ENCODE data around the gene CTAG1B.

Gene CTAG1B

GRCh38 chrX:154660541-154660940 is 41.5 kb upstream of the CTAG1B start:
- TF ChIP-seq ZNF138 (tag by site-specific recombination; IDR thresholded peaks at IDR 0.05; ENCODE audit: borderline replicate concordance): no peak
- TF ChIP-seq SP2 (tag by site-specific recombination; IDR thresholded peaks at IDR 0.05): no peak
- TF ChIP-seq ZNF776 (tag by site-specific recombination; IDR thresholded peaks at IDR 0.05; ENCODE audit: borderline replicate concordance): no peak
- TF ChIP-seq FEZF1 (tag by site-specific recombination; IDR thresholded peaks at IDR 0.05): no peak
- no peak for TF ChIP-seq KLF1 (tag by site-specific recombination; IDR thresholded peaks at IDR 0.05)
- TF ChIP-seq ZNF558 (tag by site-specific recombination; IDR thresholded peaks at IDR 0.05): no peak
- no peak for TF ChIP-seq AEBP2 (tag by site-specific recombination; IDR thresholded peaks at IDR 0.05; ENCODE audit: borderline replicate concordance)
- no peak for TF ChIP-seq ZNF221 (tag by site-specific recombination; IDR thresholded peaks at IDR 0.05; ENCODE audit: borderline replicate concordance)
- TF ChIP-seq ZNF362 (tag by site-specific recombination; IDR thresholded peaks at IDR 0.05): no peak
- no peak for TF ChIP-seq ZNF518A (tag by site-specific recombination; conservative IDR thresholded peaks at IDR 0.05; ENCODE audit: low read depth)
- TF ChIP-seq PRDM4 (tag by site-specific recombination; IDR thresholded peaks at IDR 0.05): no peak
- no peak for TF ChIP-seq ZNF514 (tag by site-specific recombination; IDR thresholded peaks at IDR 0.05)
- no peak for TF ChIP-seq ZNF184 (tag by site-specific recombination; IDR thresholded peaks at IDR 0.05)
- no peak for TF ChIP-seq KLF7 (tag by site-specific recombination; IDR thresholded peaks at IDR 0.05; ENCODE audit: borderline replicate concordance)
- TF ChIP-seq ZNF580 (tag by site-specific recombination; IDR thresholded peaks at IDR 0.05): no peak
- TF ChIP-seq ZNF114 (tag by site-specific recombination; IDR thresholded peaks at IDR 0.05): no peak
- no peak for TF ChIP-seq ZNF701 (tag by site-specific recombination; IDR thresholded peaks at IDR 0.05)
- no peaks in the 10 kb centered on the region for H3K4me1 ChIP-seq (ENCODE audit: control insufficient read depth, insufficient read depth, low read length)
- H3K27ac ChIP-seq (ENCODE audit: extremely low read depth, low read depth, low read length): no peak overlapping the region
- H3K36me3 ChIP-seq (ENCODE audit: control insufficient read depth in 2 of 2, insufficient read depth in 1 of 2, low read length in 2 of 2): no peaks in the 10 kb centered on the region
- H3K9me3 ChIP-seq (ENCODE audit: control insufficient read depth, insufficient read depth, low read depth, low read length): no peaks in the 10 kb centered on the region; the same call in 1 of the 2 replicates
- H3K4me3 ChIP-seq (ENCODE audit: low read depth, low read length): no peak overlapping the region
- ChIA-PET POLR2A (no interaction called here), CTCF (no interaction called here)

All from HEK293 (cell line).